NCI-H1048 (cell line): ENCODE results near the gene SMS.
"Not testable (repeated sequence)": the region's sequence is repeated elsewhere in the genome, so short reads cannot be mapped to it uniquely, and the experiment has no call there.

Source experiments
- DNase-seq: peaks from one replicate; lab custom pipeline; 2025; lab: John Stamatoyannopoulos, UW

Gene SMS

DNA sequence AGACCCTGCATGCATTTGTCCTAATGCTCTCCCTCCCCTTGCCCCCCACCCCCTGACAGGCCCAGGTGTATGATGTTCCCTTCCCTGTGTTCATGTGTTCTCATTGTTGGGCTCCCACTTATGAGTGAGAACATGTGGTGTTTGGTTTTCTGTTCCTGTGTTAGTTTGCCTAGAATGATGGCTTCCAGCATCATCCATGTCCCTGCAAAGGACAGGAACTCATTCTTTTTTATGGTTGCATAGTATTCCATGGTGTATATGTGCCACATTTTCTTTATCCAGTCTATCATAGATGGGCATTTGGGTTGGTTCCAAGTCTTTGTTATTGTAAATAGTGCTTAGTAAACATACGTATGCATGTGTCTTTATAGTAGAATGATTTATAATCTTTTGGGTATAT, 10.0 kb downstream of the SMS start:
- not testable (repeated sequence) for DNase-seq

DNA sequence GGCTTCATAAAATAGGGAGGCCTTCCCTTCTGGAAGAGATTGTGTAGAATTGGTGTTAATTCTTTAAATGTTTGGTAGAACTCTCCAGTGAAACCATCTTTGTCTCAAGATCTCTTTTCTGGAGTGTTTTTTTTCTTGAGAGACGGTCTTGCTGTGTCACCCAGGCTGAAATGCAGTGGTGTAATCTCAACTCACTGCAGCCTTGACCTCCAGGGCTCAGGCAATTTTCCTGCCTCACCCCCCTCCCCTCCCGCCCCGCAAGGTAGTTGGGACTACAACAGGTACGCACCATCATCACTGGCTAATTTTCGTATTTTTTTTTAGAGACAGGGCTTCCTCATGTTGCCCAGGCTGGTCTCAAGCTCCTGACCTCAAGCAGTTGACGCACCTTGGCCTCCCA, 12.1 kb downstream of the SMS start:
- DNase-seq, result no peak

DNA sequence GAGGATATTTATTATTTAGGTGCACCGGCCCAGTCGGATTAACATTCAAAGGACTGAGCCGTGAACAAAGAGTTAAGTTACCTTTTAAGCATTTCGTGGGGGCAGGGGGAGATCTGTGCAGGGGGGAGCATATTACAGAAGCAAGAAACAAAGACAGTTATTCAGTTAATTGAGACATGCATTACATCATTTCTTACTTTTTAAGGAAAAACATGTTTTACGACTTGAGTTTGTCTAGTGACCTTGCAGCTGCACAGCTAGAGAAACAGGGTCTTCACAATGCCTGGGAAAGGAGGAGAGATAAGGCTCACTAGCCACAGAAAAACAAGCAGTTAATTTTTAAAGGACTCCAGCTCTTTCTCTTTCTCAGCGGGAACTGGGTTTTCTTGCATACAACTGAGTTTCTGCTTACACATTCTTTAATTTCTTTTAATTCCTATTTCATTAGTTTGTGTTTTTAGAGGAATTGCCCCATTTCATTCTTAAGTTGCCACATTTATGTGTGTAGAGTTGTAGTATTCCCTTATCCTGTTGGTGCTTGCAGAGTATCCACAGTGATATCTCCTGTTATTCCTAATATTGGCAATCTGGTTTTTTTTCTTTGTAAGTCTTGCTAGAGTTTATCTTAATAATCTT, 12.8 kb downstream of the SMS start:
- DNase-seq, result not testable (repeated sequence)

DNA sequence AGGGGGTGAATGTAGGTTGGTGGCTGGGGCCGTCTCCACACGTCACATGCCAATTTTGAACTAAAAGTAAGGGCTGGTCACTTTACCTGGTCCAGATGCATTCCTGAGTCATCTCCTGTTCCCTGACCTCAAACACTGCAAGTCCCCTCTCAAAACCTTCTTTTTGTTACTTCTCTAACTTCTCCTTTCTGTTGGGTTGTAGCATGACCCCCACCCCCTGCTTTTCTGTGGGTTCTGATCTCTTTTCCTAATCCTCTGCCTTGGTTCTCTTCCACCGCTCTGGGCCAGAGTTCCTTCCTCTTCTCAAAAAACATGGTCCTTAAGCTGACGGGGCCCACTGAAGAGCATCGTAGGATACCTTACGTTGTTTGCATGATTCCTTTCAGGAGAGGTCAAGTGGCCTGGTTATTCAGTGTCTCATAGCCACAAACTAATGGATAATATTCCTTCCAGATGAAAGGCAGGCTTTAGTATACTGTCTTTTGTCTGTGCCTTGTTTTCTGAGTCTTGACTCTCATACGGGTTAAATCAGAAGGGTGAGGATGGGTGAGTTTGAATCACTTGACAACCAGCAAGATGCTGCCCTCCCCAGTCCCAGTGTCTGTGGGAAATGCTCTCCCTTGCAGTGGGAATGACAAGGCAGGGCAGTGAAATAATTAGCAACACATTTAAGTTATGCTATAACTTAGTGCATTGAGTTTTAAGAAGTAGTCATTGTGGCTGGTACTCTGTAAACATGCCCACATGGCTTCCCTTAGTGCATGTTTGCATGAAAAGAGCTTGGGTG, 15.1 kb downstream of the SMS start:
- no peak for DNase-seq

DNA sequence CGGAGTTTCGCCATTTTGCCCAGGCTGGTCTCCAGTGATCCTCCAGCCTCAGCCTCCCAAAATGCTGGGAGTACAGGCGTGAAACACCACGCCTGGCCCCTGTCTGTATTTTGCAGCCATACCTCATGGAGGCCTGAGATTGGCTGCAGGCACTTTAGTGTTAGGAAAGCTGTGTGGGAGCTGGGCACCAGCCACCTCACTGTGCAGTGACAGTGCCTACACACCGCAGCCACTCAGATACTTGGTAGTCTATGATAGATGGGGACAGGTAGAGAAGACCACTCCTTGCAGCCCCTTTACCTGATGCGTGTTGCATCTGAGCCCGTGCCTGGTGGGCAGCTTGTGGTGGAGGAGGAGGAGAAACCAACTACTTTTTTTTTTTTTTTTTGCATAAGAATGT, 16.3 kb downstream of the SMS start:
- DNase-seq, result no peak

DNA sequence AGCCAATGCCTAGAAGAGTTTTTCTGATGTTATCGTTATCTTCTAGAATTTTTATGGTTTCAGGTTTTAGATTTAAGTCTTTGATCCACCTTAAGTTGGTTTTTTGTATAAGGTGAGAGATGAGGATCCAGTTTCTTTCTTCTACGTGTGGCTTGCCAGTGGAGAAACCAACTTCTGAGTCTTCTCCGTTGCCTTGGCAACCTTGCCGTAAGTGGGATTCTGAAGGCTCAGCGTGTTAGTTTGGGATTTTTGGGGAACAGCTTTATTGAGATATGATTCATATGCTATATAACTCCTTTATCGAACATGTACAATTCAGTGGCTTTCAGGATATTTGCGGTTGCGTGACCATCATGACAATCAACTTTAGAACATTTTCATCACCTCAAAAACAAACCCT, 17.7 kb downstream of the SMS start:
- DNase-seq, result no peak

GRCh38 chrX:21958916-21959315, 18.4 kb downstream of the SMS start:
- DNase-seq, result no peak

- no peak for DNase-seq
Observed at GRCh38 chrX:21959362-21960051, 19.0 kb downstream of the SMS start.

GRCh38 chrX:21960569-21961541, 20.3 kb downstream of the SMS start:
- no peak for DNase-seq

DNA sequence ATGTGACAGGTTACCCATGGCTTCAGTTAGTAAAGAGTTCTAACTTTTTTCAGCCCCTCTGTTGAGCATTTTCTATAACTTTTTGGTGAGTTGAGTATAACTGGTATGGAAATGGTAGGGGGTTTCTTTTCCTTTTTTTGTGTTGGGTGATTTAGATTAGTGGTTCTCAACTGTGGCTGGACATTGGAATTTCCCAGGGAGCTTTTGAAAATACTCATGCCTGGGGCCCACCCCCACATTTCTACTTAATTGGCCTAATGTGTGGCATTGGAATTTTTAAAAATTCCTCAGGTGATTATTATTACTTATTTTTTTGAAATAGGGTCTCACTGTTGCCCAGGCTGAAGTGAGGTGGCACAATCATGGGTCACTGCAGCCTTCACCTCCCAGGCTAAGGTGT, 21.9 kb downstream of the SMS start:
- DNase-seq, result no peak

- DNase-seq, result no peak
Observed at GRCh38 chrX:21963269-21963668, 22.8 kb downstream of the SMS start.

DNA sequence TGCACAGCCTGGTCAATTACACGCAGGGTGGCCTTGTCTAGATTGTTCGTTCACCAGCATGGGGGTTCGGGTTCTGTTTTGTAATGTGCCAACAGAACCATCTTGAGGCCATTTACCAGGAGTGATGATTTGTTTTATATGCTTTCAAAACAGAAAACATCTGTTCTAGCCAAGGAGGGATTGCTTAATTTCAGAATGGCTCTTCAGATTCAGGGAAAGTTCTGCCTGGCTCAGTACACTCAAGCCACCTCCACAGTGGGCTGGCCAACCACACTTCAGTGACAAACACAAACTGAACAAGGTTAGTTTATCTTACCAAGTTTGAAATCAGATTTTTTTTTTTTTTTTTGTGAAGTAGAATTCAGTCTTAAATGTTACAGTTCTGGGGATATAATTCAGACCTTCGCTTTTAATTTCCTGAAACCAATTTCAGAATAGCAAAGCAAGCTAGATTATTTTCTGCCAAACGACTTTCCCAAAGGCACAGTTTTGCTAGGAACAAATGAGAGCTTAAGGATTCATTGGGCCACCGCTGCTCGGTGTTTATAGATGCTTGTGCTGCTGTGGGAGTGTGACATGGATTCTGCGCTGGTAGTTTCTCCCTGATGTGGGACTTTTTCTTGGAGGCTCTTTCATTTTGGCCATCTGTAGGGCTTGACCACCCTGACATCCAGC, 23.4 kb downstream of the SMS start:
- DNase-seq, result no peak

- DNase-seq, result no peak
Observed at GRCh38 chrX:21966866-21967265, 26.4 kb downstream of the SMS start.

GRCh38 chrX:21968333-21968732, 27.8 kb downstream of the SMS start:
- DNase-seq, result no peak

- no peak for DNase-seq
Observed at GRCh38 chrX:21970326-21970725, 29.8 kb downstream of the SMS start.

DNA sequence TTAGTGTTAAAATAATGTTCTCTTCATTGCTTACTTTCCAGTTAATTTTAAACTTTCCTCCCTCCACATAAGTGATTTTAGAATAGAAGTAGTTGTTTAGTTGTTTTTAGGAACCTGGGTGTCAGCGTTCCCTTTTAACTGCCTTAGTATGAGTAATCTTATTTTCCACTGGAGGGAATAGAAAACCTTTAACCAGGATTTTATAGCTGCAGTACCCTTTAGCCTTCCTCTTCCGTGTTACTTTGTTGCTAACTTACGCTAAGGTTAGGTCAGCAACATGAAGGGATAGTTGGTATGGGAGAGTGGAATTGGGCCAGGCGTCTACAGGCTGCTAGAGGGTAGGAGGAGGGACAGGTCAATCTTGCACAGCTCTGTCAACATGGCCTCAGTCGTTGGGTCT, 31.5 kb downstream of the SMS start:
- no peak for DNase-seq

- DNase-seq, result no peak
Observed at GRCh38 chrX:21972721-21973120, 32.2 kb downstream of the SMS start.

GRCh38 chrX:21973321-21974010, 33.0 kb downstream of the SMS start:
- no peak for DNase-seq

- no peak for DNase-seq
Observed at GRCh38 chrX:21974011-21974385, 33.5 kb downstream of the SMS start.

DNA sequence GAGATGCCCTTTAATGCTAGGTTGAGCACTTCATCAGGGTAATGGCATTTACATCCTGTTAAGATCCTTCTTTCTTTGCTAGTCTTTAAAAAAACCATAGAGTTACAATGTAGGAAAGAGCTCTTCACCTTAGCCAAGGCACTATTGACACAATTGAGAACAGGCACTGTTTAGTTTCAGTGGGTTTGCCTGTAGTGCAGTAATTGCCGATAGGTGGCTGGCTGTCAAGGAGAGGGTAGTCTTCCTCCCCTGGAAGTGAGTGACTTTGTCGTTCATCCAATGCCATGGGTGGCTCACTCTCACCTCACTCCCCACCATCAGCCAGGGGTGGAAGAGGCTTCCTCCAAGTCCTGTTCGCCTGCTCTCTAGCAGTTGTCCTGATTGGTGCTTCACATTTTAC, 34.7 kb downstream of the SMS start:
- DNase-seq, result no peak

DNA sequence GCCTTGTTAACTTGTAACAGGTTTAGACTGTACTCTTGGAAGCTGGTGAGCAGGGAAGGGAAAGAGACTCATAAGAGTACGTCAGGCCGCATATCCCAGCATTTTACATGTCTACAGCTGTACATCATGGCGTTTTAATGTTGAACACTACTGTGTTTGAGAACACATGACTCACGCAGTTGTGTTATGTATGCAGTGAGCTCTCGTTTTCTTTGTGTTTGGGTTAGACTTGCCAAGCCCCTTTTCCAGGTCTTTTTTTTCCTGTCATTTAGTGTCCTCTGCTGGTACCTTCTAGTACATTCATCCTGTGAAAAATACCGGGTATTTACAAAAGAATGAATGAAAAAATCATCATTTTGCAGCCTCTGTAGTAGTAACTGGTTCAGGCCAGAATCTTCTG, 35.3 kb downstream of the SMS start:
- DNase-seq, result no peak
